Caco-2 (cell line): ENCODE measurements around the gene LAMTOR5. TPM values are rescaled to one million over a fixed set of nuclear protein-coding genes. Genes with fewer than 3 reads are reported as not detected.
"Not testable (repeated sequence)": the region's sequence is repeated elsewhere in the genome, so short reads cannot be mapped to it uniquely, and the experiment has no call there.

Experiments
- BruUV-seq: library from RNA; stranded (reverse); fragments of 400-500 nt; replicated peaks from 2 replicates; lab custom pipeline; 2021; lab: Mats Ljungman, UMichigan
- CTCF ChIA-PET: fragments of 300-600 bp; sonication (Branson Sonifier 250); formaldehyde crosslinking; loops from one replicate; lab custom pipeline; 2022; ENCODE audit warnings: antibody characterized with exemption; lab: Charles Lee
- POLR2A ChIA-PET: fragments of 300-600 bp; sonication (Branson Sonifier 250); formaldehyde crosslinking; loops from one replicate; lab custom pipeline; 2022; ENCODE audit warnings: antibody characterized with exemption; lab: Charles Lee
- DNase-seq, 2 experiments: peaks; one replicate each; pipeline versions ENCODE4 v3.0.0 to v3.0.0-alpha.2; 2020 to 2022
- H3K27me3 ChIP-seq: replicated peaks from 2 replicates; pipeline ENCODE4 v1.6.0; 2011; ENCODE audit warnings: low read length; ENCODE audit not compliant: control insufficient read depth, insufficient read depth
- H3K36me3 ChIP-seq: 2 replicates; pipeline ENCODE4 v1.5.1; 2011; ENCODE audit warnings: low read length; ENCODE audit not compliant: control insufficient read depth, insufficient read depth
- H3K4me1 ChIP-seq: fragments of 250-450 bp; sonication (Bioruptor Pico); 2 replicates; pipeline ENCODE4 v1.5.1; 2020; ENCODE audit warnings: mild to moderate bottlenecking
- H3K4me3 ChIP-seq: 2 replicates; pipeline ENCODE4 v1.5.1; 2011; ENCODE audit warnings: low read depth, mild to moderate bottlenecking, control low read depth, low read length
- H3K9me3 ChIP-seq: fragments of 250-450 bp; sonication (Bioruptor Pico); 2 replicates; pipeline ENCODE4 v1.5.1; 2020; ENCODE audit warnings: mild to moderate bottlenecking, moderate library complexity
- H3K27ac Mint-ChIP-seq: one replicate; pipeline ENCODE4 v1.8.0; 2022; ENCODE audit warnings: mixed read lengths; ENCODE audit not compliant: unreplicated experiment
- H3K27me3 Mint-ChIP-seq: one replicate; pipeline ENCODE4 v1.8.0; 2022; ENCODE audit warnings: mixed read lengths; ENCODE audit not compliant: insufficient read depth, unreplicated experiment
- H3K36me3 Mint-ChIP-seq: one replicate; pipeline ENCODE4 v1.8.0; 2022; ENCODE audit warnings: mild to moderate bottlenecking, mixed read lengths; ENCODE audit not compliant: insufficient read depth, unreplicated experiment
- H3K4me1 Mint-ChIP-seq: one replicate; pipeline ENCODE4 v1.8.0; 2022; ENCODE audit warnings: low read depth, mixed read lengths; ENCODE audit not compliant: unreplicated experiment
- H3K4me3 Mint-ChIP-seq: one replicate; pipeline ENCODE4 v1.8.0; 2022; ENCODE audit warnings: mild to moderate bottlenecking, moderate library complexity, mixed read lengths; ENCODE audit not compliant: unreplicated experiment
- H3K9me3 Mint-ChIP-seq: one replicate; pipeline ENCODE4 v1.8.0; 2022; ENCODE audit warnings: mixed read lengths; ENCODE audit not compliant: unreplicated experiment
- intact Hi-C: fragments of 100-400 bp; cut with micrococcal nuclease; formaldehyde crosslinking; loops from one replicate; pipeline ENCODE4 v1.10.0; 2022; ENCODE audit not compliant: unreplicated experiment
- total RNA-seq: library from RNA; stranded (reverse); gene quantifications from 2 replicates; pipeline ENCODE4 v1.2.3, GENCODE V29; 2022
- TF ChIP-seq, protein P1 (sequence below), 2 experiments: fragments of 200-600 bp in 1 of 2; IDR thresholded peaks; 1 replicate in 1 of 2; 2 replicates in 1 of 2; pipeline versions ENCODE4 v1.5.1 to v1.8.0; 2011 to 2022; ENCODE audit warnings: antibody characterized with exemption in 1 of 2, control low read depth in 1 of 2, inconsistent platforms in 1 of 2, low read depth in 1 of 2, low read length in 1 of 2, mild to moderate bottlenecking in 1 of 2, moderate library complexity in 1 of 2; ENCODE audit not compliant: insufficient read depth in 1 of 2, severe bottlenecking in 1 of 2, unreplicated experiment in 1 of 2

LAMTOR5 gene
- total RNA-seq, 1 experiment from 2014 or later, result 106 TPM

- H3K4me3 Mint-ChIP-seq, result no peak overlapping the region
- intact Hi-C loops, result no loop called here
- no peaks in the 10 kb centered on the region for H3K9me3 Mint-ChIP-seq
- no peak for DNase-seq
- no peaks in the 10 kb centered on the region for H3K27me3 ChIP-seq
- H3K27me3 Mint-ChIP-seq, result no peaks in the 10 kb centered on the region
- TF ChIP-seq, protein P1, sequence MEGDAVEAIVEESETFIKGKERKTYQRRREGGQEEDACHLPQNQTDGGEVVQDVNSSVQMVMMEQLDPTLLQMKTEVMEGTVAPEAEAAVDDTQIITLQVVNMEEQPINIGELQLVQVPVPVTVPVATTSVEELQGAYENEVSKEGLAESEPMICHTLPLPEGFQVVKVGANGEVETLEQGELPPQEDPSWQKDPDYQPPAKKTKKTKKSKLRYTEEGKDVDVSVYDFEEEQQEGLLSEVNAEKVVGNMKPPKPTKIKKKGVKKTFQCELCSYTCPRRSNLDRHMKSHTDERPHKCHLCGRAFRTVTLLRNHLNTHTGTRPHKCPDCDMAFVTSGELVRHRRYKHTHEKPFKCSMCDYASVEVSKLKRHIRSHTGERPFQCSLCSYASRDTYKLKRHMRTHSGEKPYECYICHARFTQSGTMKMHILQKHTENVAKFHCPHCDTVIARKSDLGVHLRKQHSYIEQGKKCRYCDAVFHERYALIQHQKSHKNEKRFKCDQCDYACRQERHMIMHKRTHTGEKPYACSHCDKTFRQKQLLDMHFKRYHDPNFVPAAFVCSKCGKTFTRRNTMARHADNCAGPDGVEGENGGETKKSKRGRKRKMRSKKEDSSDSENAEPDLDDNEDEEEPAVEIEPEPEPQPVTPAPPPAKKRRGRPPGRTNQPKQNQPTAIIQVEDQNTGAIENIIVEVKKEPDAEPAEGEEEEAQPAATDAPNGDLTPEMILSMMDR (IDR thresholded peaks at IDR 0.05; ENCODE audit: insufficient read depth in 1 of 2, low read depth in 1 of 2, low read length in 1 of 2, severe bottlenecking in 1 of 2, unreplicated experiment in 1 of 2), result no peak
- BruUV-seq, result no TSS peak
- peaks cover 21% of the 10 kb centered on the region for H3K4me1 ChIP-seq
- ChIA-PET CTCF (no interaction called here), POLR2A (no interaction called here)
- H3K36me3 Mint-ChIP-seq, result no peaks in the 10 kb centered on the region
- no peaks in the 10 kb centered on the region for H3K36me3 ChIP-seq
- peaks cover 19% of the 10 kb centered on the region for H3K4me1 Mint-ChIP-seq
- H3K4me3 ChIP-seq, result no peak overlapping the region
- peak overlapping the region; percentile 26 for H3K27ac Mint-ChIP-seq
- H3K9me3 ChIP-seq, result no peaks in the 10 kb centered on the region
Observed at GRCh38 chr1:110438893-110439292, 31.4 kb upstream of the LAMTOR5 start.

DNA sequence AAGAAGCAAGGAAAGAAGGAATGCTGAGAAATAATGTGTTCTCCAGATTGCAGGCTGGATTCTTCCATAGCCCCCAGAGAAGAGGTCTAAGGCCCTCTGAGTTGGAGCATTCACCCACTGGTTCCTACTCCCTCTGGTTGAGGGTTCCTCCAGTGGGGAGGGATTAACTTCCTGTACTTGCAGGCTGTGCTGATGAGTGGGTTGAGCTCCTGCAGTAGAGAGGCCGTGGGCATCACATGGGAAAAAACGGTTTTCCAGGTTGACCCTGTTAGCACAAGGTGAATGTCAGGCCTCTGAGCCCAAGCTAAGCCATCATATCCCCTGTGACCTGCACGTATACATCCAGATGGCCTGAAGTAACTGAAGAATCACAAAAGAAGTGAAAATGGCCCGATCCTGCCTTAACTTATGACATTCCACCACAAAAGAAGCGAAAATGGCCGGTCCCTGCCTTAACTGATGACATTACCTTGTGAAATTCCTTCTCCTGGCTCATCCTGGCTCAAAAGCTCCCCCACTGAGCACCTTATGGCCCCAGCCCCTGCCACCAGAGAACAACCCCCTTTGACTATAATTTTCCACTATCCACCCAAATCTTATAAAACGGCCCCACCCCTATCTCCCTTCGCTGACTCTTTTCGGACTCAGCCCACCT, 30.3 kb upstream of the LAMTOR5 start:
- peaks cover 27% of the 10 kb centered on the region for H3K4me1 ChIP-seq
- H3K27me3 Mint-ChIP-seq, H3K4me3 Mint-ChIP-seq, H3K9me3 Mint-ChIP-seq, BruUV-seq, DNase-seq, H3K36me3 ChIP-seq, H3K4me3 ChIP-seq, H3K36me3 Mint-ChIP-seq, intact Hi-C loops, H3K9me3 ChIP-seq, H3K27me3 ChIP-seq, POLR2A ChIA-PET: not testable (repeated sequence)
- CTCF ChIA-PET, result interaction anchor here (0.6 to 1.7 kb wide), 2 partner anchors 58 to 241 kb away, joined by 3 to 4 read pairs; no protein-coding TSS in a partner anchor
- Mint-ChIP-seq H3K27ac (peak overlapping the region; percentile 61), H3K4me1 (peaks cover 19% of the 10 kb centered on the region)

DNA sequence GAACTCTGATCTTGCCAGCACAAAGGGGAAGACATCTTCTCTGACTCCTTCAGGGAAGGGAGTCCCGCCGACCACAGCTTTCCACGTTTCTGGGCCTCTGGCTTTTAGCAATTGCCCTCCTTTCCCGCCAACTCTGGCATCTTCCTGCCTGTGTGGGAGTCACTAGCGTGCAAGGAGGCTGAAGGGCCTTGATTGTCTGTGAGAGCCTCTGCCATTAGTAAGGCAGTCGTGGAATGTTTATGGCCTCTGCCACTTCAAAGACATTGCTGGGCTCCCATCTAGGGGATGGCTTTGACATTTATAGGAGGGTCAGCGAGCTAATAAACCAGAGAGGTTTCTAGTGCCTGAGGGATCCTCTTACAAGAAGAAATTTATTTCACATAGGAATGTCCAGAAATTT, 29.1 kb upstream of the LAMTOR5 start:
- H3K9me3 Mint-ChIP-seq, result no peaks in the 10 kb centered on the region
- CTCF ChIA-PET, result interaction anchor here (1.5 to 1.8 kb wide), 4 partner anchors 24 to 240 kb away, joined by 4 to 9 read pairs (median 6); no protein-coding TSS in a partner anchor
- no peaks in the 10 kb centered on the region for H3K36me3 Mint-ChIP-seq
- no peak overlapping the region for H3K4me3 Mint-ChIP-seq
- POLR2A ChIA-PET, result interaction anchor here (1.2 kb wide), 2 partner anchors 44 to 98 kb away, joined by 4 to 5 read pairs; partner anchors contain the start of gene RBM15
- DNase-seq, result peak; percentile 70 to 87
- Histone ChIP-seq H3K4me1 (peaks cover 27% of the 10 kb centered on the region), H3K4me3 (no peak overlapping the region), H3K9me3 (no peaks in the 10 kb centered on the region), H3K27me3 (no peaks in the 10 kb centered on the region), H3K36me3 (no peaks in the 10 kb centered on the region)
- peaks cover 19% of the 10 kb centered on the region for H3K4me1 Mint-ChIP-seq
- peak overlapping the region; percentile 78 for H3K27ac Mint-ChIP-seq
- intact Hi-C loops, result no loop called here
- BruUV-seq, result no TSS peak
- TF ChIP-seq, protein P1 (IDR thresholded peaks at IDR 0.05; ENCODE audit: insufficient read depth in 1 of 2, low read depth in 1 of 2, low read length in 1 of 2, severe bottlenecking in 1 of 2, unreplicated experiment in 1 of 2), result no peak
- H3K27me3 Mint-ChIP-seq, result no peaks in the 10 kb centered on the region
